ENCODE data around the gene ITPK1.

The ITPK1 gene

GRCh38 chr14:92907316-92907911, 208.3 kb downstream of the ITPK1 start:
- in situ Hi-C loops (cut with MboI; ENCODE audit: low sequenced_read_pairs), result no loop called here

GRCh38 chr14:92906823-92907222, 208.9 kb downstream of the ITPK1 start:
- in situ Hi-C loops (cut with MboI; ENCODE audit: low sequenced_read_pairs), result no loop called here

- in situ Hi-C loops (cut with MboI; ENCODE audit: low sequenced_read_pairs), result no loop called here
These were observed 209.3 kb downstream of the ITPK1 start for GRCh38 chr14:92906420-92906819.

GRCh38 chr14:92905667-92906066, 210.1 kb downstream of the ITPK1 start:
- in situ Hi-C loops (cut with MboI; ENCODE audit: low sequenced_read_pairs), result no loop called here

- in situ Hi-C loops (cut with MboI; ENCODE audit: low sequenced_read_pairs), result no loop called here
These were observed 212.4 kb downstream of the ITPK1 start for GRCh38 chr14:92903359-92903758.

- in situ Hi-C loops (cut with MboI; ENCODE audit: low sequenced_read_pairs), result no loop called here
These were observed 213.0 kb downstream of the ITPK1 start for GRCh38 chr14:92902726-92903125.

GRCh38 chr14:92902191-92902590, 213.5 kb downstream of the ITPK1 start:
- in situ Hi-C loops (cut with MboI; ENCODE audit: low sequenced_read_pairs), result no loop called here

- in situ Hi-C loops (cut with MboI; ENCODE audit: low sequenced_read_pairs), result no loop called here
These were observed 215.1 kb downstream of the ITPK1 start for GRCh38 chr14:92900660-92901059.

GRCh38 chr14:92898566-92899131, 217.1 kb downstream of the ITPK1 start:
- in situ Hi-C loops (cut with MboI; ENCODE audit: low sequenced_read_pairs), result no loop called here

GRCh38 chr14:92897922-92898565, 217.7 kb downstream of the ITPK1 start:
- in situ Hi-C loops (cut with MboI; ENCODE audit: low sequenced_read_pairs), result no loop called here

- in situ Hi-C loops (cut with MboI; ENCODE audit: low sequenced_read_pairs), result no loop called here
These were observed 220.3 kb downstream of the ITPK1 start for GRCh38 chr14:92895352-92895878.

- in situ Hi-C loops (cut with MboI; ENCODE audit: low sequenced_read_pairs), result no loop called here
These were observed 223.1 kb downstream of the ITPK1 start for GRCh38 chr14:92892589-92892988.

GRCh38 chr14:92890830-92891588, 224.7 kb downstream of the ITPK1 start:
- in situ Hi-C loops (cut with MboI; ENCODE audit: low sequenced_read_pairs), result no loop called here

- in situ Hi-C loops (cut with MboI; ENCODE audit: low sequenced_read_pairs), result no loop called here
These were observed 226.8 kb downstream of the ITPK1 start for GRCh38 chr14:92888896-92889295.

GRCh38 chr14:92887157-92887556, 228.6 kb downstream of the ITPK1 start:
- in situ Hi-C loops (cut with MboI; ENCODE audit: low sequenced_read_pairs), result no loop called here

Measured in HL-60/S4 treated with phorbol 12-myristate 13-acetate at 8.2 ng/mL for 4 days and 3 days (cell line).